ENCODE data around the gene PTX4. TPM values are rescaled to one million over a fixed set of nuclear protein-coding genes. Genes with fewer than 3 reads are reported as not detected.

The PTX4 gene
- total RNA-seq, 4 donors from 2014 or later = 0.40 TPM; not detected in 3

DNA sequence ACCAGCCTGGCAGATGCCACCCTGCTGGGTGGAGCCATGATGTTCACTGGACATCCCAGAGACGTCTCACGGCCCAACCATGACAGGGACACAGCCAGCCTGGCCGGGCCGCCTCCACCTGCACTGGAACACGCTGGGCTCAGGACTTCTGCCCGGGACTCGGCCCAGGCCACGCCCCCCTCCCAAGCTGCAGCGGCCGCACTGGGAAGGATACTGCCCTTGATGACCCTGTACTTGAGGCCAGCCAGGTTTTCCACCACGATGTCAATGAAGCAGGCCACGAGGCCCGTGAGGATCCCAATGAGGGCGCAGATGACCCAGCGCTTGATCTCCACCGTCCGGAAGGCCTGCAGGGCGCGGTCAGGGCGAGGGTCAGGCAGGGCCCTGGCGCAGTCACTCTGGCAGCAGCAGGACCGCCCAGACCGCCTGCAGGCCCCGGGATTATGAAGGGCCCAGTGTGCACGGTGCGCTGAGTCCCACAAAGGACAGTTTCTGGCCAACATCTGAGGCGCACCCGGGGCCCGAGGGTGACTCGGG, 28.1 kb downstream of the PTX4 start:
- TF ChIP-seq, protein P1, sequence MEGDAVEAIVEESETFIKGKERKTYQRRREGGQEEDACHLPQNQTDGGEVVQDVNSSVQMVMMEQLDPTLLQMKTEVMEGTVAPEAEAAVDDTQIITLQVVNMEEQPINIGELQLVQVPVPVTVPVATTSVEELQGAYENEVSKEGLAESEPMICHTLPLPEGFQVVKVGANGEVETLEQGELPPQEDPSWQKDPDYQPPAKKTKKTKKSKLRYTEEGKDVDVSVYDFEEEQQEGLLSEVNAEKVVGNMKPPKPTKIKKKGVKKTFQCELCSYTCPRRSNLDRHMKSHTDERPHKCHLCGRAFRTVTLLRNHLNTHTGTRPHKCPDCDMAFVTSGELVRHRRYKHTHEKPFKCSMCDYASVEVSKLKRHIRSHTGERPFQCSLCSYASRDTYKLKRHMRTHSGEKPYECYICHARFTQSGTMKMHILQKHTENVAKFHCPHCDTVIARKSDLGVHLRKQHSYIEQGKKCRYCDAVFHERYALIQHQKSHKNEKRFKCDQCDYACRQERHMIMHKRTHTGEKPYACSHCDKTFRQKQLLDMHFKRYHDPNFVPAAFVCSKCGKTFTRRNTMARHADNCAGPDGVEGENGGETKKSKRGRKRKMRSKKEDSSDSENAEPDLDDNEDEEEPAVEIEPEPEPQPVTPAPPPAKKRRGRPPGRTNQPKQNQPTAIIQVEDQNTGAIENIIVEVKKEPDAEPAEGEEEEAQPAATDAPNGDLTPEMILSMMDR (IDR thresholded peaks at IDR 0.05) = no peak
- TF ChIP-seq POLR2AphosphoS5 (IDR thresholded peaks at IDR 0.05) (no peak), EP300 (IDR thresholded peaks at IDR 0.05) (no peak), POLR2A (IDR thresholded peaks at IDR 0.05) (no peak)
- Histone ChIP-seq H3K4me1 (no peaks in the 10 kb centered on the region), H3K27me3 (no peaks in the 10 kb centered on the region), H3K4me3 (no peak overlapping the region), H3K36me3 (peaks cover 0 to 90% of the 10 kb centered on the region in 2 donors), H3K9me3 (no peaks in the 10 kb centered on the region), H3K27ac (no peak overlapping the region)
- 62 to 80% methylated on average over 2 of the region's 30 CpGs for WGBS, 2 donors (ENCODE audit: low coverage in 1 of 2)
- no peak for ATAC-seq

DNA sequence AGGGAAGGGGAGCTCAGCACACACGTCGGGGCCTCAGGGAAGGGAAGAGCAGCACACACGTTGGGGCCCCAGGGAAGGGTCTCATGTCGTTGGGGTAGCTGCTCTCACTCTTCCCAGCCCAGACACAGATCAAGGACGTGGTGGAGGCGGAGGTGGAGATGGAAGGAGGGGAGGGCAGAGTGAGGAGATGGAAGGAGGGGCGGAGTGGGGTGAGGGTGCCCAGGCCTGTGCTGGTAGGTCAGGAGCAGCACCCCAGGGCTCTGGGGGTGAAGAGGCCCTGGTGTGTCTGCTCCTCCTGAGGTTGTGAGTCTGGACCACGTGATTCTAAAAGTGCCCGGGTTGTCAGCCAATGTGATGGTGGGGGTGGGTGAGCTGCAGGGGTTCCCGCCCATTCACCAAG, 28.8 kb downstream of the PTX4 start:
- peaks cover 0 to 90% of the 10 kb centered on the region in 2 donors for H3K36me3 ChIP-seq
- ATAC-seq = no peak
- H3K4me3 ChIP-seq = no peak overlapping the region
- H3K27me3 ChIP-seq = no peaks in the 10 kb centered on the region
- WGBS, 2 donors (ENCODE audit: low coverage in 1 of 2) = 87 to 100% methylated on average over 4 to 5 of the region's 10 CpGs
- H3K9me3 ChIP-seq = no peaks in the 10 kb centered on the region
- H3K4me1 ChIP-seq = no peaks in the 10 kb centered on the region
- H3K27ac ChIP-seq = no peak overlapping the region
- TF ChIP-seq EP300 (IDR thresholded peaks at IDR 0.05) (no peak), POLR2A (IDR thresholded peaks at IDR 0.05) (no peak), POLR2AphosphoS5 (IDR thresholded peaks at IDR 0.05) (no peak)
- TF ChIP-seq, protein P1 (IDR thresholded peaks at IDR 0.05) = no peak

DNA sequence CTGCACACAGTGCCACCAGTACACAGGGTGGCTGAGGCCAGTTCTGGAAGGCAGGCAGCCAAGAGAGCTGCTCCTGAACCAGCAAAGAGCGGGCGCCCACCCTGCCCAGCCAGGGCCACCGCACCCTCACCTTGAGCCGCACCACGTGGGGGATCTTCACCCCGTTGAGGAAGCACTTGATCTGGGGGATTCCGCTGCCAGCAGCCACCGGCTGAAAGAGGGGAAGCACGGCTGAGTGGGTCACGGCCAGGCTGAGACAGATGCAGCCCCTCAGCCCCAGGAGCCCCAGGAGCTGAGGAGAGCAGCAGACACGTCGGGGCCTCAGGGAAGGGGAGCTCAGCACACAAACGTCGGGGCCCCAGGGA, 29.8 kb downstream of the PTX4 start:
- TF ChIP-seq, protein P1 (IDR thresholded peaks at IDR 0.05) = no peak
- TF ChIP-seq POLR2A (IDR thresholded peaks at IDR 0.05) (no peak), POLR2AphosphoS5 (IDR thresholded peaks at IDR 0.05) (no peak), EP300 (IDR thresholded peaks at IDR 0.05) (no peak)
- Histone ChIP-seq H3K4me1 (no peaks in the 10 kb centered on the region), H3K27me3 (no peaks in the 10 kb centered on the region), H3K27ac (no peak overlapping the region), H3K36me3 (peaks cover 0 to 90% of the 10 kb centered on the region in 2 donors), H3K4me3 (no peak overlapping the region), H3K9me3 (no peaks in the 10 kb centered on the region)
- ATAC-seq = no peak
- WGBS, 2 donors (ENCODE audit: low coverage in 1 of 2) = 60% methylated on average over 2 of the region's 14 CpGs; no CpG with 5 or more reads in 1 of the 2 donors

DNA sequence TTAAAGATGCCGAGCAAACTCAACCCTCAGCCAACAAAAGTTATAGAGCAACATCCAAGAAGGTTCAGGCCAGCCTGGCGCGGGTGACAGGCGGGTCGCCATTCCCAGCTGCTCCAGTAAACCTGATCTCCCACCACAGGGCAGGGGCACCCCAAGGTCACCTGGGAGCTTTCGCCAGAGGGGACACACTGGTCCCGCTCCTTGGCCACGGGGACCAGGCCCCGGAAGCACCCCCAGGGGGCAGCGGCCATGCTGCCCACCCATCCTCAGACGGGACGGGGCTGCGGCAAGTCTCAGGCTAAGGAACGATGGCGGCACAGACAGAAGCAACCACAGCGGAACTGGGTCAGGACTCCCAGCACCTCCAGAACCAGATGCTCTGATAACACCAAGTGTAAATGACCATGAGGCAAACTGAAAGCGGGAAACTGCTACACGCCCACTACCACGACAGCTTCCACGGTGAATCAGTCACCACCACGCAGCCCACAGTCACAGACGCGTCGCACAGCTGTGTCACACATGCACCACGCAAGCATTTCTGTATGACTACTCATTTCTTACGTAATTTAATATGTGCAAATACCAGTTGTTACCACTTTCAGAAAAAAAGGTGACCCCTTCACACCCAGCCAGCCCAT, 30.3 kb downstream of the PTX4 start:
- ATAC-seq = no peak
- no peak overlapping the region for H3K27ac ChIP-seq
- H3K4me3 ChIP-seq = no peak overlapping the region
- WGBS, 2 donors (ENCODE audit: low coverage in 1 of 2) = 94% methylated on average over 10 of the region's 26 CpGs; no CpG with 5 or more reads in 1 of the 2 donors
- no peaks in the 10 kb centered on the region for H3K27me3 ChIP-seq
- no peaks in the 10 kb centered on the region for H3K4me1 ChIP-seq
- H3K36me3 ChIP-seq = peaks cover 0 to 90% of the 10 kb centered on the region in 2 donors
- TF ChIP-seq EP300 (IDR thresholded peaks at IDR 0.05) = no peak
- TF ChIP-seq POLR2AphosphoS5 (IDR thresholded peaks at IDR 0.05) = no peak
- H3K9me3 ChIP-seq = no peaks in the 10 kb centered on the region

DNA sequence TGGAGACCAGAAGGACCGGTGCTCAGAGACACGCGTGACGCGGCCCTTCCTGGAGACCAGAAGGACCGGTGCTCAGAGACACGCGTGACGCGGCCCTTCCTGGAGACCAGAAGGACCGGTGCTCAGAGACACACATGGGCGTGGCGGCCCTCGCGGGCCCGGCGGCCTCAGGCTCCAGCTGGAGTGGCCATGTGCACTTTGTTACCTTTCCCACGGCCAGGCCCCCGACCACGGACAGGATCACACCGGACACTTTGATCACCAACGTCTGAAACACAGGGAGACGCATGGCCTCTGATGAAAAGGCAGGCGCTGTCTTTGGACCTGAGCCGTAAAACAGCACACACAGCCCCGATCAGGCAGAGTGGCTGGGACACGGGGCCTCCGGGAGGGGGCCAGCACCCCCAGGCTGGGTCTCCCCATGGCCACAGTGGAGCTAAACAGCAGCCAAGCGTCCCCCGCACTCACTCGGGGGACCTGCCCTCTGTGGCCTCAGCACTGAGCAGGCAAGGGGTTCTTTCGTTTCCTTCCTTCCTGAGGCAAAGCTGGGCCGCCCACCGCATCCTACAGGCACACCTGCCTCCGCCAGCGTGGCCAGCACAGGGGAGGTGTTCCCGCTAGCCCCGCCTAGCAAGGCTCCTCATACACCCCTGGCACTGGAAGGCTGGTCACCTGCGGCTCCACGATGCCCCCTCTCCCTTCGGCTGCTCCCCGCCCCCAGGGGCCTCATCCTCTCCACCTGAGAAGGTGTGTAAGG, 31.1 kb downstream of the PTX4 start:
- no peak overlapping the region for H3K27ac ChIP-seq
- TF ChIP-seq POLR2AphosphoS5 (IDR thresholded peaks at IDR 0.05) = no peak
- TF ChIP-seq, protein P1 (IDR thresholded peaks at IDR 0.05) = no peak
- TF ChIP-seq POLR2A (IDR thresholded peaks at IDR 0.05) = no peak
- no peak for TF ChIP-seq EP300 (IDR thresholded peaks at IDR 0.05)
- 86 to 96% methylated on average over 5 of the region's 42 CpGs for WGBS, 2 donors (ENCODE audit: low coverage in 1 of 2)
- H3K4me3 ChIP-seq = no peak overlapping the region
- peaks cover 0 to 90% of the 10 kb centered on the region in 2 donors for H3K36me3 ChIP-seq
- H3K27me3 ChIP-seq = no peaks in the 10 kb centered on the region
- H3K9me3 ChIP-seq = no peaks in the 10 kb centered on the region
- H3K4me1 ChIP-seq = no peaks in the 10 kb centered on the region
- no peak for ATAC-seq

Data from gastroesophageal sphincter (tissue), 4 donors.